ENCODE results near the gene TBC1D8.

DNA sequence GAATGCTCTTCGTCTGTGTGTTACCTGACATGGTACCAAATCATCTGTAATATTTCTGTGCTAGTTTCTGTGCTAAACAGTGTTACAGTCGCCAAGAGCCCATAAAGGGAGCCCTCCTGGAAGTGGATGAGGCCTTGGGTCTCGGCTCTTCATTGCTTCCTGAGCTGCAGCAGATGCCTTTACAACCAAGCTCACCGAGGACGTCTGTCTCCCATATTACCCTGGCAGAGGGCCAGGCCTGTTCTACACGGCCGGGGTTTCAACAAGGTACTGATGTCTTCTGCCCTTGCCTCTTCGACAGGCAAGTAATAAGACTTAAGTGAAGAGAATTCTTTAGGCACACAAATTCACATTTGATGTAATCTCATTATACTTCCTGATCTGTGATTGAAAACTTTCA, 132.2 kb downstream of the TBC1D8 start:
- TF ChIP-seq, protein P1, sequence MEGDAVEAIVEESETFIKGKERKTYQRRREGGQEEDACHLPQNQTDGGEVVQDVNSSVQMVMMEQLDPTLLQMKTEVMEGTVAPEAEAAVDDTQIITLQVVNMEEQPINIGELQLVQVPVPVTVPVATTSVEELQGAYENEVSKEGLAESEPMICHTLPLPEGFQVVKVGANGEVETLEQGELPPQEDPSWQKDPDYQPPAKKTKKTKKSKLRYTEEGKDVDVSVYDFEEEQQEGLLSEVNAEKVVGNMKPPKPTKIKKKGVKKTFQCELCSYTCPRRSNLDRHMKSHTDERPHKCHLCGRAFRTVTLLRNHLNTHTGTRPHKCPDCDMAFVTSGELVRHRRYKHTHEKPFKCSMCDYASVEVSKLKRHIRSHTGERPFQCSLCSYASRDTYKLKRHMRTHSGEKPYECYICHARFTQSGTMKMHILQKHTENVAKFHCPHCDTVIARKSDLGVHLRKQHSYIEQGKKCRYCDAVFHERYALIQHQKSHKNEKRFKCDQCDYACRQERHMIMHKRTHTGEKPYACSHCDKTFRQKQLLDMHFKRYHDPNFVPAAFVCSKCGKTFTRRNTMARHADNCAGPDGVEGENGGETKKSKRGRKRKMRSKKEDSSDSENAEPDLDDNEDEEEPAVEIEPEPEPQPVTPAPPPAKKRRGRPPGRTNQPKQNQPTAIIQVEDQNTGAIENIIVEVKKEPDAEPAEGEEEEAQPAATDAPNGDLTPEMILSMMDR (IDR thresholded peaks at IDR 0.05), result no peak
- no peak for TF ChIP-seq EZH2 (IDR thresholded peaks at IDR 0.05; ENCODE audit: borderline replicate concordance, insufficient read depth, low read depth, low read length, poor library complexity, severe bottlenecking)

All from B cell (primary cell).